Right kidney (tissue), 9 donors: Measurements from ENCODE around the gene FREM1.
A peak's percentile ranks its signal among the peaks of the same experiment; 100 is the strongest.
"Not testable (repeated sequence)": the region's sequence is repeated elsewhere in the genome, so short reads cannot be mapped to it uniquely, and the experiment has no call there.

Experiments
- DNase-seq: peaks from one replicate; pipeline ENCODE4 v3.0.0-alpha.2; 2016
- long read RNA-seq, 8 donors: transcript quantifications; one replicate each; lab custom pipeline, GENCODE V29; 2026

Gene FREM1
- long read RNA-seq, donor 1, full-length matches to known transcripts, result 2 of 16 reads
- long read RNA-seq, donor 1, partial matches to known transcripts, result 14 of 16 reads
- long read RNA-seq, donor 1, other reads (novel, unspliced or antisense), result 0 of 16 reads
- long read RNA-seq, donor 2, partial matches to known transcripts, result 13 of 13 reads
- long read RNA-seq, donor 2, other reads (novel, unspliced or antisense), result 0 of 13 reads
- long read RNA-seq, donor 3, partial matches to known transcripts, result 21 of 22 reads
- long read RNA-seq, donor 3, other reads (novel, unspliced or antisense), result 0 of 22 reads
- long read RNA-seq, donor 4, partial matches to known transcripts, result 24 of 24 reads
- long read RNA-seq, donor 4, other reads (novel, unspliced or antisense), result 0 of 24 reads
- long read RNA-seq, donor 5, full-length matches to known transcripts, result 2 of 8 reads
- long read RNA-seq, donor 5, partial matches to known transcripts, result 6 of 8 reads
- long read RNA-seq, donor 5, other reads (novel, unspliced or antisense), result 0 of 8 reads
- long read RNA-seq, donor 6, partial matches to known transcripts, result 18 of 18 reads
- long read RNA-seq, donor 6, other reads (novel, unspliced or antisense), result 0 of 18 reads
- long read RNA-seq, donor 7, full-length matches to known transcripts, result 2 of 57 reads
- long read RNA-seq, donor 7, partial matches to known transcripts, result 55 of 57 reads
- long read RNA-seq, donor 7, other reads (novel, unspliced or antisense), result 0 of 57 reads
- long read RNA-seq, donor 8, partial matches to known transcripts, result 26 of 26 reads
- long read RNA-seq, donor 8, other reads (novel, unspliced or antisense), result 0 of 26 reads

GRCh38 chr9:14909961-14910805, at the start of gene FREM1:
Gene FREM1, minus strand, starts transcription at chr9:14910428. Its CDS starts 41,451 bp downstream, at chr9:14868977.
- DNase-seq, result peak; percentile 80

DNA sequence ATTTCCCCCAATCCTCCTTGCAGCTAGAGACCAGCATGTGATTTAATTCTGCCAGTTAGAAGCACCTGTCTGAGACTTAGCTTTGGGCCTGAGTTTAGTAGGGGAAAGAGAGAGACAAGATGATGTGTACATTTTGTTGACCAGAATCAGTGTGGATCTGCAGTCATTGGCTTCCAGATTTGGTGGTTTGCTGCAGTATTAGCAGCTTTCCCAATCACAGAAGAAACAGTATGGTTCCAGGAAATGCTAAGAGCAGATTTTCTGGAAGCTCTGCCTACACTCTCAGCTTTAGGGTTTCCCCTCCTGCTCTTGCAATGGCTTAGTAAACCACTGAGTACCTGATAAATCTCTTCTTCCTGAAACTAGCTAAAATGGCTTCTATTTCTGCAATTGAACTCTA, 48.8 kb upstream of the FREM1 start:
- DNase-seq, result no peak

DNA sequence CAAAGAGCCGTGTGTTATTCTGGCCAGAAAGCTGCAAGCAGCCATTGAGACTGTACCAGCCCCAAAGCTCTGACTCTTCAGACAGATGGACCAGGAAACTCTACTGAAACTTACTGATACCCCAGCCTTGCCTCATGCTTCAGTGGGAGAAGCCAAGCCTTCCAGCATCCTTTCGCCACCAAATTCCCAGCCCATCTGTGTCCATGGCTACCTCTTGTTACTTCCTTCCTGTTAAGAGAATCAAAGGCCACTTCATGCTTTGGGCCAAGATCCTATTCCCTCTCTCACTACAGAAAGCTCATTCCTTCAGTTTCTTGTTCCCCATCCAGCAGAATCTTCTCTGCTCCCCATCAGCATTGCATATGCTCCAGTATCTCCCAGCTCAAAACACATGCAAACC, 46.9 kb upstream of the FREM1 start:
- DNase-seq, result no peak

- DNase-seq, result no peak
Observed at GRCh38 chr9:14956208-14956607, 46.0 kb upstream of the FREM1 start.

GRCh38 chr9:14945351-14945750, 35.1 kb upstream of the FREM1 start:
- no peak for DNase-seq

GRCh38 chr9:14941501-14942405, 31.5 kb upstream of the FREM1 start:
- DNase-seq, result no peak

- DNase-seq, result no peak
Observed at GRCh38 chr9:14939378-14939777, 29.1 kb upstream of the FREM1 start.

- DNase-seq, result no peak
Observed at GRCh38 chr9:14937216-14937615, 27.0 kb upstream of the FREM1 start.

- no peak for DNase-seq
Observed at GRCh38 chr9:14936491-14936890, 26.3 kb upstream of the FREM1 start.

DNA sequence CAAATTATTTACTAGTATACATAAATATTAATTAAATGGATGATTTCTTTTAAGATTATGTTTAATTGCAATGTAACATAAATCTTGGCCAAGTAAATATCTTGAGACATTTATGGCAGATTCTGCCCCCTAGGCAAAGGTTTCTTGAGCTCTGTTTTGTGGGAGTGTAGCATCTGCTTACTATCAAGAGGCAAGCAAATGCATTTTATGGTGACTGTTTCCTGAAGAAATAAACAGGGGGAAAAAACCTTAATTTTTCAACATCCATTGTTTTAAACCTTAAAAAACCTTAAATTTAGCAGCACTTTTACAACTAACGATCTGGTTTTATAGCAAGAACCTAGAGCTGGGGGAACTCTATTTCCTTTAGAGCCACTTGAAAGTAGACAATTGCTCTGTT, 25.7 kb upstream of the FREM1 start:
- DNase-seq, result no peak

- no peak for DNase-seq
Observed at GRCh38 chr9:14935106-14935751, 25.0 kb upstream of the FREM1 start.

GRCh38 chr9:14932641-14933040, 22.4 kb upstream of the FREM1 start:
- DNase-seq, result no peak

DNA sequence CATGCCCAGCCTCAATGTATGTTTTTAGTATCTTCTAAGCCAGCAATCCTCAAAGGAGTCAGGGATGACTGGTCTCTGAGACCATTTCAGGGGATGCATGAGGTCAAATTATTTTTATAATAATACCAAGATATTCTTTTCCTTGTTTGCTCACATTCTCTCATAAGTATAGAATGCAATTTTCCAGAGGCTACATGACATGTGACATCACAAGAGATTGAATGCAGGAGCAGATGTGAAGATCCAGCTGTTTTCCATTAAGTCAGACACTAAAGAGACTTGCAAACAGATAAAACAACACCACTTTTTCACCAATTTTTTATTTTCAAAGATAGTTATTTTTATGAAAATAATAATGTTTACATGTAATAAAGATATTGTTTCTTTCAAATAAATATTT, 22.0 kb upstream of the FREM1 start:
- DNase-seq, result no peak

DNA sequence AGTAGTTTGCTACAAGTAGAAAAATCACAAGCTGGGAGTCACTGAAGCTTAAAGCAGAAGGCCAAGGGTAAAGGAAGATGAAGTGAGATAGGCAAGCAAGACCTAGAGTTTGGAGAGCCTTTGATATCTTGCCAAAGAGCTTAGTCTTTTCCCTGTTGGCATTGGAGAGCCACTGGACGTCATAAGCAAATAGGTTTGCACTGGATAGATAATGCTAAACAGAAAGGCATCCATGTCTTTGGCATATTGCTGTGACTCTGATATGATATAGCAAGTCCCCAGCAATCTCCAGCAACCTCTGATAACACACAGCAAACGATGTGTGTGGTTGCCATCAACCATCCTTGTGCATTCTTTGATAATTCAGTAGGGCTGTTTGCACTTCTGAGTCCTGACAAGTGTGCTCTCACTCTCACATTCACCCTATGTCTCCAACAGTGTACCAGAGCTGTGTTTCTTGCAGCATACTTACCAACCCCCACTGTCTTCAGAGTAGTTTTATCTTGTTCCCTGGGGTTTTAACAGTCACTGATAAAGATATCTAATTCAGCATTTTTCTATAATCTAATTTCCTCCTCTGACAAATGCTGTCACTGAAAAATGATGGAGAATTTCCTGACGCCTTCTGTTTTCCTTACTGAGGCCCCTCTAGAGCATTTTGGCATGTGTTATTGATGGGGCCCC, 16.9 kb upstream of the FREM1 start:
- no peak for DNase-seq

DNA sequence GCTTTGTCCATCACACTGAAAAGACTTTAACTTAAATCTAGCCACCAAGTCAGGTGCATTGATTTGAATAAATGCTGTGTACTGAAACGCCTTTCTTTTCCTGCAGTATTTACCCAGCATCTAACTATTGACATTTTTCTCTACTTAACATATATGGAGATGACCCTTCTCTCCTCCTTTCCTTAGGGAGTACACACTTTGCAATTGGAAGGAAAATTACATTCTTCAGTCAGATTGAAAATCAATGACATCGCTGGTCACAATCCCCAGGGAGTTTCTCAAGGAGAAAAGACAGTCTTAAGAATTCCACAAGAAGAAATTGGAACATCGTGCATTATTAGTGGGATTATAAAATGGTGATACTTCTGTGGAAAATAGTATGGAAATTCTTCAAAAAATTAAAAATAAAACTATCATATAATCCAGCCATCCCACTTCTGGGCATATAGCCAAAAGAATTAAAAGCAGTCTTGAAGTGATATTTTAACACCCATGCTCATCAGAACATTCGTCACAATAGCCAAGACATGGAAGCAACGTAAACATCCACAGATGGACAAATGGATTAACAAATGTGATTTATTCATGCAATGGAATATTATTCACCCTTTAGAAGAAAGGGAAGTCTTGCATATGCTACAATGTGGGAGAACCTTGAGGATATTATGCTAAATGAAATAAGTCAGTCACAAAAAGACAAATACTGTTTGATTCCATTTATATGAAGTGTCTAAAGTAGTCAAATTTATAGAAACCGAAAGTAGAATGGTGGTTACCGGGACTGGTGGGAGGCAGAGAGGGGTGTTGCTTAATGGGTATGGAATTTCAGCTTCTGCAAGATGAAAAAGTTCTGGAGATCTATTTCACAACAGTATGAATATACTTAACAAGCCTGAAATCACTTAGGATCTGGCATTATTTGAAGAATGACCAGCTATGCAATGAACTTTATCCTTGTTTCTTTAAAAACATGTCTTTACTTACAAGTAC, 14.3 kb upstream of the FREM1 start:
- DNase-seq, result no peak

GRCh38 chr9:14923701-14924100, 13.5 kb upstream of the FREM1 start:
- DNase-seq, result no peak

DNA sequence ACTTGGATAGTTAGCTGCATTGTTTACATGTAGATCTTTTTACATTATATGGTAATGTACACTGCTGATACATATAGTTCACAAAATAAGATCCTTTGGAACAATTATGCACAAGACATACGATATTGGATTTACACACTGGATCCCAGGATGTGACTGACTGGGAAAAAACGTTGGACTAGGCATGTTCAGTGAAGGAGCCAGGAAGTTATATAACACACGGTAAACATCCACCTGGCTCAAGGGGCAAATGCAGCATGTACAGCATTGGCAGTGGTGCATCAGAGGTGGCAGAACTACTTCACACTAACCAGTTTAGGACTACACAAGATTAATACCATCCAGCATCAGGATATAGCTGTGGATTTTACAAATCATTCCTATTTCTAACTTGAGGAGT, 10.6 kb upstream of the FREM1 start:
- not testable (repeated sequence) for DNase-seq

GRCh38 chr9:14913366-14913765, 3.1 kb upstream of the FREM1 start:
- DNase-seq, result no peak

GRCh38 chr9:14912859-14913258, 2.6 kb upstream of the FREM1 start:
- DNase-seq, result no peak
